Measurements from ENCODE around the gene FOXC2. TPM values are rescaled to one million over a fixed set of nuclear protein-coding genes. Genes with fewer than 3 reads are reported as not detected.
A peak's percentile ranks its signal among the peaks of the same experiment; 100 is the strongest.

Gene FOXC2
- total RNA-seq, 1 donor from 2014 or later, result 77.8 TPM

GRCh38 chr16:86579268-86580062 is 12.8 kb downstream of the FOXC2 start:
- Mint-ChIP-seq H3K27me3 (ENCODE audit: low read depth) (no peaks in the 10 kb centered on the region), H3K27ac (ENCODE audit: unreplicated experiment) (peak overlapping the region; percentile 85), H3K4me1 (ENCODE audit: low read depth) (peaks cover 72% of the 10 kb centered on the region)

GRCh38 chr16:86580063-86580790 is 13.6 kb downstream of the FOXC2 start:
- Mint-ChIP-seq H3K27me3 (ENCODE audit: low read depth) (no peaks in the 10 kb centered on the region), H3K4me3 (ENCODE audit: unreplicated experiment) (peak overlapping the region; percentile 64)

More at GRCh38 chr16:86579268-86580062, 12.8 kb downstream of the FOXC2 start:
- Mint-ChIP-seq H3K4me3 (ENCODE audit: unreplicated experiment) (peak overlapping the region; percentile 64), H3K9me3 (ENCODE audit: low read depth) (no peaks in the 10 kb centered on the region), H3K36me3 (ENCODE audit: low read depth) (peaks cover 2% of the 10 kb centered on the region)
- DNase-seq (ENCODE audit: low spot score), result no peak
- no peak for TF ChIP-seq CTCF (IDR thresholded peaks at IDR 0.05)

GRCh38 chr16:86580791-86581170 is 14.2 kb downstream of the FOXC2 start:
- Mint-ChIP-seq H3K27me3 (ENCODE audit: low read depth) (no peaks in the 10 kb centered on the region), H3K9me3 (ENCODE audit: low read depth) (no peaks in the 10 kb centered on the region), H3K4me1 (ENCODE audit: low read depth) (peaks cover 59% of the 10 kb centered on the region), H3K36me3 (ENCODE audit: low read depth) (peaks cover 4% of the 10 kb centered on the region), H3K27ac (ENCODE audit: unreplicated experiment) (peak overlapping the region; percentile 55), H3K4me3 (ENCODE audit: unreplicated experiment) (no peak overlapping the region)
- no peak for TF ChIP-seq CTCF (IDR thresholded peaks at IDR 0.05)
- no peak for DNase-seq (ENCODE audit: low spot score)

More at GRCh38 chr16:86580063-86580790, 13.6 kb downstream of the FOXC2 start:
- H3K4me1 Mint-ChIP-seq (ENCODE audit: low read depth), result peaks cover 64% of the 10 kb centered on the region
- no peak for DNase-seq (ENCODE audit: low spot score)
- peak overlapping the region; percentile 85 for H3K27ac Mint-ChIP-seq (ENCODE audit: unreplicated experiment)
- no peaks in the 10 kb centered on the region for H3K9me3 Mint-ChIP-seq (ENCODE audit: low read depth)
- peaks cover 3% of the 10 kb centered on the region for H3K36me3 Mint-ChIP-seq (ENCODE audit: low read depth)
- TF ChIP-seq CTCF (IDR thresholded peaks at IDR 0.05), result no peak

GRCh38 chr16:86581458-86581857 is 14.8 kb downstream of the FOXC2 start:
- no peak for DNase-seq (ENCODE audit: low spot score)
- Mint-ChIP-seq H3K27me3 (ENCODE audit: low read depth) (no peaks in the 10 kb centered on the region), H3K4me3 (ENCODE audit: unreplicated experiment) (no peak overlapping the region), H3K9me3 (ENCODE audit: low read depth) (no peaks in the 10 kb centered on the region), H3K27ac (ENCODE audit: unreplicated experiment) (peak overlapping the region; percentile 69), H3K4me1 (ENCODE audit: low read depth) (peaks cover 52% of the 10 kb centered on the region), H3K36me3 (ENCODE audit: low read depth) (peaks cover 5% of the 10 kb centered on the region)
- no peak for TF ChIP-seq CTCF (IDR thresholded peaks at IDR 0.05)

- TF ChIP-seq CTCF (IDR thresholded peaks at IDR 0.05), result no peak
- Mint-ChIP-seq H3K27me3 (ENCODE audit: low read depth) (no peaks in the 10 kb centered on the region), H3K36me3 (ENCODE audit: low read depth) (peaks cover 6% of the 10 kb centered on the region), H3K27ac (ENCODE audit: unreplicated experiment) (no peak overlapping the region), H3K4me3 (ENCODE audit: unreplicated experiment) (no peak overlapping the region), H3K4me1 (ENCODE audit: low read depth) (peaks cover 29% of the 10 kb centered on the region), H3K9me3 (ENCODE audit: low read depth) (no peaks in the 10 kb centered on the region)
- DNase-seq (ENCODE audit: low spot score), result no peak
Measured at GRCh38 chr16:86584071-86584685, 17.5 kb downstream of the FOXC2 start.
